HepG2 (cell line): ENCODE results near the gene ZNF616. TPM values are rescaled to one million over a fixed set of nuclear protein-coding genes. Genes with fewer than 3 reads are reported as not detected.

Experiments
- PAWR ChIP-seq: sonication (generic); formaldehyde crosslinking; IDR thresholded peaks from 2 replicates; pipeline ENCODE4 v1.4.0; 2020; ENCODE audit warnings: missing genetic modification reagents, mild to moderate bottlenecking, borderline replicate concordance
- REST ChIP-seq, 2 experiments: IDR thresholded peaks; 2 replicates each; pipeline ENCODE4 v1.6.1; 2011 to 2012; ENCODE audit warnings: low read length in 2 of 2, borderline replicate concordance in 1 of 2, low read depth in 1 of 2, mild to moderate bottlenecking in 1 of 2, moderate library complexity in 1 of 2
- ZNF292 ChIP-seq: sonication (generic); formaldehyde crosslinking; IDR thresholded peaks from 2 replicates; pipeline ENCODE4 v1.8.1; 2022; ENCODE audit warnings: mild to moderate bottlenecking, low read depth, missing genetic modification reagents, borderline replicate concordance
- ZNF687 ChIP-seq: sonication (generic); formaldehyde crosslinking; IDR thresholded peaks from 2 replicates; pipeline ENCODE4 v1.5.1; 2020; ENCODE audit warnings: mild to moderate bottlenecking, missing genetic modification reagents, moderate library complexity
- ZNF891 ChIP-seq: sonication (generic); formaldehyde crosslinking; IDR thresholded peaks from 2 replicates; pipeline ENCODE4 v1.5.0; 2020; ENCODE audit warnings: mild to moderate bottlenecking, missing genetic modification reagents
- polyA plus RNA-seq, 8 experiments: library from polyadenylated mRNA; depleted of rRNA in 3 of 8; stranded (reverse) in 7 of 8; unstranded in 1 of 8; fragments of >200 nt; fragmentation: Illumina TruSeq in 4 of 8; extraction: Trizol in 4 of 8; gene quantifications; 2 replicates each; pipeline versions ENCODE4 v1.2.1 to v1.2.3, GENCODE V29; 2011 to 2016; ENCODE audit warnings: low read depth in 4 of 8, missing spikeins in 1 of 8, mixed read lengths in 1 of 8; ENCODE audit not compliant: insufficient read depth in 1 of 8
- total RNA-seq, 5 experiments: library from RNA; depleted of rRNA; stranded (reverse); fragments of >200 nt; fragmentation: Illumina TruSeq; extraction: Trizol; gene quantifications; 2 replicates each; pipeline ENCODE4 v1.2.3, GENCODE V29; 2016; ENCODE audit warnings: low read depth in 1 of 5

The ZNF616 gene
- total and polyA plus RNA-seq, 2 of the 13 experiments (the other 11 are each of a cell fraction or from before 2014, with no cell fraction given) = 2.2 to 10.4 TPM

GRCh38 chr19:52170863-52171320 lies 31.2 kb upstream of the ZNF616 start (continued):
- TF ChIP-seq REST (IDR thresholded peaks at IDR 0.05; ENCODE audit: borderline replicate concordance in 1 of 2, low read depth in 1 of 2, low read length in 2 of 2) (no peak), ZNF687 (peak; percentile 51; the same call in 1 of the 2 replicates), ZNF292 (CRISPR knock-in tag) (peak; percentile 7; the same call in 1 of the 2 replicates), ZNF891 (no peak), PAWR (CRISPR knock-in tag) (no peak)
- TF ChIP-seq, all 625 proteins: peak for 2
